ENCODE data around the gene NEDD9.

The NEDD9 gene

DNA sequence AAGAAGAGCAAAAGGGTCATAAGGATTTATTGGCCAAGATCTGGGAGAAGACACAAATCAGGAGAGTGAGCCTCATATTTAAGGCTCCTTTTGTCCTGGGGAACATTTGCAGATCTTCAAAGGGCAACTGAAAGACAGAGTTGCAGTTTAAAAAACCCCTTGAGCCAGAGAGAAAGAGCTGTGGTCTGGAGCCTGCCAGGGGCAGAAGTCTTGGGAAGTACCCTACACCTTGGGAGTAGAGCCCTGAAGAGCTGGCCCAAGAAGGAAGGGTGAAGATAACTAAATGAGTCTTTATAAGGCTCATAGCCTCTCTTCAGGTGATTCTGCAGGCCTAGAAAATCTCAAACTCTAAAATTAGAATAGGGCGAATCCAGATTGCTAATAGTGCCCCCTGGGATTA, 81.0 kb downstream of the NEDD9 start:
- TF ChIP-seq, protein P1, sequence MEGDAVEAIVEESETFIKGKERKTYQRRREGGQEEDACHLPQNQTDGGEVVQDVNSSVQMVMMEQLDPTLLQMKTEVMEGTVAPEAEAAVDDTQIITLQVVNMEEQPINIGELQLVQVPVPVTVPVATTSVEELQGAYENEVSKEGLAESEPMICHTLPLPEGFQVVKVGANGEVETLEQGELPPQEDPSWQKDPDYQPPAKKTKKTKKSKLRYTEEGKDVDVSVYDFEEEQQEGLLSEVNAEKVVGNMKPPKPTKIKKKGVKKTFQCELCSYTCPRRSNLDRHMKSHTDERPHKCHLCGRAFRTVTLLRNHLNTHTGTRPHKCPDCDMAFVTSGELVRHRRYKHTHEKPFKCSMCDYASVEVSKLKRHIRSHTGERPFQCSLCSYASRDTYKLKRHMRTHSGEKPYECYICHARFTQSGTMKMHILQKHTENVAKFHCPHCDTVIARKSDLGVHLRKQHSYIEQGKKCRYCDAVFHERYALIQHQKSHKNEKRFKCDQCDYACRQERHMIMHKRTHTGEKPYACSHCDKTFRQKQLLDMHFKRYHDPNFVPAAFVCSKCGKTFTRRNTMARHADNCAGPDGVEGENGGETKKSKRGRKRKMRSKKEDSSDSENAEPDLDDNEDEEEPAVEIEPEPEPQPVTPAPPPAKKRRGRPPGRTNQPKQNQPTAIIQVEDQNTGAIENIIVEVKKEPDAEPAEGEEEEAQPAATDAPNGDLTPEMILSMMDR (IDR thresholded peaks at IDR 0.05; ENCODE audit: control extremely low read depth, extremely low read depth, low read depth, missing control alignments) = no peak
- POLR2A ChIA-PET = no interaction called here
- no peak for DNase-seq (ENCODE audit: extremely low spot score)
- CTCF ChIA-PET = interaction anchor here (2.3 kb wide), 1 partner anchor 345 kb away, joined by 9 read pairs; no protein-coding TSS in a partner anchor

DNA sequence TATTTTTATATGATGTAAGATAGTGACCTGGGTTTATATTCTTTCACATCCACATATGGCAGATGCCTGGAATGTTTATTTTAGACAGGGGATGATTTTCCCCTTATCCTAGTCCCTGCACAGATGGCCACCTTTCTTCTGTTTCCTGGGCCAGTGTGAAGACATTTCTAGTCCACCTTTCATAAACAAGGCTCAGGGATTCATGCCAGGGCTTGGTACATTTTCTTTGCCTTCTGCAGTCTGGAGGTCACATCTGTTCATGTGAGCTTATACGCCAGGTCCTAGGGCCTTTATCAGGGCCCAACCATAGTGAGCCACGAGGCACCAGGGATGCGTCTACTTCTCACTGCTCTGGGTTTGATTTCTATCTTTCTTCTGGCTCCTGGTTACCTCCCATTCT, 82.9 kb downstream of the NEDD9 start:
- TF ChIP-seq, protein P1 (IDR thresholded peaks at IDR 0.05; ENCODE audit: control extremely low read depth, extremely low read depth, low read depth, missing control alignments) = no peak
- ChIA-PET CTCF (interaction anchor here (1.4 to 1.5 kb wide), 2 partner anchors 14 to 347 kb away, joined by 3 to 5 read pairs; no protein-coding TSS in a partner anchor), POLR2A (no interaction called here)
- no peak for DNase-seq (ENCODE audit: extremely low spot score)

DNA sequence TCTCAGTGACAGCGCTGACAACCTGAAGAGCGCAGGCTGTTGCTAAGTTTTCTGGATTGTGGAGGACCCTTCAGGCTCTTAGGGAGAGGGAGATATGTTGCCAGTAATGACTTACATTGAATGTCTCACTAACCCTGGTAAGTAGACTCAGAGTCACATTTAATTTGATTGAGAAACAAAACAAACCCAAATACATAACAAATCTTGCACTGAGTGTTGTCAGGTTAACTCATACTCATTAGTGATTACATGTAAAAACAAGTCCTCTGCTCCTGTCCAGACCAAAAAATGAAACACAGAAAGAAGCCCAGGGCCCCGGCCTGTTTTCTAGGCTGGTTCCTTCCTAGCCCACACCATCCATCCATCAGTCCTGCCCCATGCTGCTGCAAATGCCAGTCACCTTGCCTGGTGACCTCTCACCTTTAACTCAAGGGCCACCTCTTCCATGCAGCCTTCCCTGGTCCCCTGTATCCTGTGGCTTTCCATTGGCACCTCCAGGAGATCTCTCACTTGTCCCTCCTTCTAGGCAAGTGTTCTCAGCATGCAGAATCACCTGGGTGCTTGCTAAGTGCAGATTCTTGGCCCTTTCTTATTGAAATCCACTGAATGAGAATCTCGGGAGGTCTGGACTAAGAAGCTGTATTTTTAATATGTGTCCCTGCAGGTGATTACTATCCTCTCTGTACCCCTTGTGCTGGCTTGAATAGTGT, 86.2 kb downstream of the NEDD9 start:
- ChIA-PET POLR2A (no interaction called here), CTCF (interaction anchor here (1.4 to 4.0 kb wide), 2 partner anchors 350 kb away, joined by 4 to 79 read pairs; no protein-coding TSS in a partner anchor)

DNA sequence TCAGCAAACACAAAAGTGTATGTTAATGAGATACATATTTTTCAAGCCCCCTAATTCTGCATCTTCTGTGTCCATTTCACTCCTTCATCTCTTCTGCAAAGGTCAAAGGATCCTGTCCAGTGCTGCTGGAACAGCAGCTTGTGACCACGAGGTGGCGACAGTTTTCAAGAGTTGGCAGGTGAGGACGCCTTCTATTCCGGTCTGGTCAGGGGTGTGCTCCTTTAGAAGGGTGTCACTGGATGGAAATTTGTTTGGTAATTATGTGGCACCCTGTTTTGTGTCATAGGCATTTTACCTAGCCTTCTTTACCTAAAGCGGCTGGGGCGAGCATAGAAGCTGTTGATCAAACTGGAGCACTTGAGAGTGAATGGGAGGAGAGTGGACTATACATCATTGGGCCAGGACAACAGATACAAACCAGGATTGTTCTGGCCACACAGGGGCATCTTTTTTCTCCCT, 88.0 kb downstream of the NEDD9 start:
- CTCF ChIA-PET = interaction anchor here (0.7 to 4.0 kb wide), 26 partner anchors 9 to 430 kb away, joined by 3 to 79 read pairs (median 4); no protein-coding TSS in a partner anchor
- POLR2A ChIA-PET = no interaction called here
- TF ChIP-seq, protein P1 (IDR thresholded peaks at IDR 0.05; ENCODE audit: control extremely low read depth, extremely low read depth, low read depth, missing control alignments) = peak; percentile 96
- peak; percentile 83 for DNase-seq (ENCODE audit: extremely low spot score)

More for the DNA sequence above, 86.2 kb downstream of the NEDD9 start:
- TF ChIP-seq, protein P1 (IDR thresholded peaks at IDR 0.05; ENCODE audit: control extremely low read depth, extremely low read depth, low read depth, missing control alignments) = no peak
- DNase-seq (ENCODE audit: extremely low spot score) = no peak

DNA sequence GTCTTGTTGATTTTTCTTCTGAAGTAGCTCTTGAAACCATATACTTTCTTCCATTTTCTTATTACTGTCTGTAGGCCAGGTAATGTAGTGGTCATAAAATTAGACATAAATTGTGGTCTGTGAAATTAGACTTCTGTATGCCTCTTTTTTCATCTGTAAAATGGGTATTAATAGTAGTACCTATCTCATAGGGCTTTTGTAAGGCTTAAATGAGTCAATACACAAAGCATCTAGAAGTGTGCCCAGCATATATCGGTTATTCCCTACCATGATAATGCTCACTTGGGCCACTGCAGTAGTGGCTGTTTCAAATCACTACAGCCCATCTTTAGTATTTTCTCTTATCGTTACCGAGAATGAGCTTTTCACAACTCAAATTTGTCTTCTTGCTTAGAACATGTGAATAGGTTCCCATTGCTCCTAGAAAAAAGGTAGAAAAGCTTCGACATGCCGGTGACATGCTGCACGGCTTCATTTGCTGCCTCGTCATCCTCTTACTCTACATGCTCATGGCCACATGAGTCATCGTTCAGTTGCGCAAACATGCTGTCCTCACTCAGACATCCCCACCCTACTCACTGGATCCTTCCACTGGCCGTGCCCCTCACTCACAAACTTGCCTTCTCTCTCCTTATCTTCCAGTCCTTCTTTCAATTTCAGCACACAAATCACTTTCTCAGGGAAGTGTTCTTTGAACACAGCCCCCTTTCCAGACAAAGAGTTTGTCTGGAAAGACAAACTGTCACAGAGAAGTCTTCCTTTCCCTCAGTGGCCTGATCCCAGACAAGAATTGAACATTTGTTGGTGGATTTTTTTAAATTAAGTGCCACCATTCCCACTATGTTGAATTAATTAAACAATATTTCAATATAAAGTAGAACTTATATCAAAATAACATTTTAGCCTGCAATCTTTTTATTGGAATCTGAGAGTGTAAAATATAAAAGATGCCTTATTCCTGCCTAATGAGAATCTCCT, 88.8 kb downstream of the NEDD9 start:
- no peak for DNase-seq (ENCODE audit: extremely low spot score)
- TF ChIP-seq, protein P1 (IDR thresholded peaks at IDR 0.05; ENCODE audit: control extremely low read depth, extremely low read depth, low read depth, missing control alignments) = no peak
- POLR2A ChIA-PET = no interaction called here
- CTCF ChIA-PET = interaction anchor here (0.7 to 4.0 kb wide), 37 partner anchors 8 to 431 kb away, joined by 3 to 79 read pairs (median 4); no protein-coding TSS in a partner anchor
